ENCODE results near the gene ERVFRD-1. TPM values are rescaled to one million over a fixed set of nuclear protein-coding genes. Genes with fewer than 3 reads are reported as not detected.
"Not testable (repeated sequence)": the region's sequence is repeated elsewhere in the genome, so short reads cannot be mapped to it uniquely, and the experiment has no call there.

ERVFRD-1 gene
- total RNA-seq, 2 experiments from 2014 or later = not detected

DNA sequence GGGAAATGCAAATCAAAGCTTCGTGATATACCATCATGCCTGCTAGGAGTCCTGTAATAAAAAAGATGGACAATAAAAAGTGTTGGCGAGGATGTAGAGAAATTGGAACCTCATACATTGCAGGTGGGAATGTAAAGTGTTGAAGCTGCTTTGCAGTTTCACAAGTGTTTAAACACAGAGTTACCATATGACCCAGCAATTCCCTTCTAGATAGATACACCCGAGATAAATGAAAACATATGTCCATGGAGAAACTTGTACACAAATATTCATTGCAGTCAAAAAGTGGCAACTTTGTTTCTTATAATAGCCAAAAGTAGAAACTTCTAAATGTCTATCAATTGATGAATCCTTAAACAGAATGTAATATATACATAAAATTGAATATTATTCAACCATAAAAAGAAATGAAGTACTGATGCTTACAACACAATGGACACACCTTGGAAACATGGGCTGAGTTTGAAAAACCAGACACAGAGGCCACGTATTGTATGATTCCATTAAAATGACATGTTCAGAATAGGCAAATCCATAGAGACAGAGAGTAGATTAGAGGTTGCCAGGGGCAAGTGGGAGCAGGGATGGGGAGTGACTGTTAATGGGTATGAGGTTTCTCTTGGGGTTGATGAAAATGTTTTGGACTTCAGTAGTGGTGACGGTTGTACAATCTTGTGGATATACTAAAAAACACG lies 20.8 kb upstream of the ERVFRD-1 start:
- CTCF ChIA-PET = interaction anchor here (0.9 kb wide), 1 partner anchor 12 kb away, joined by 3 read pairs; no protein-coding TSS in a partner anchor
- POLR2A ChIA-PET = no interaction called here

DNA sequence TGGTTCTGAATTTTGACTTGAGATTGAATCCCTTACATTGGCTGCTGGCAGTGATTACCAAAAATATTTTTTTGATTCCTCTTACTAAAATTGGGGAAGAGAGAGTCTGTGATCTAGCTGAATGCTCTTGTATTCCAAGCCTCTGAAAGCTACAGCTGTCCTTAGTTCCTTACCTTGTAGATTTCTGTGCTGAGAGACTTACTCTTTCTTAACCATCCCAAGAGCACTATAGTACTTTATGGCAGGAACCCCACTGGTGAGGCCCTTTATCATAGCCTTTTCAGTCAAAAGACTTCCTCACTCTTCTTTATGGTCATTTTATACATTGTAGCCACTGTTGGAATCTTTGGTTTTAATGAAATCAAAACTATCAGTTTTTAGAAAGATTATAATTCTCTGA lies 19.1 kb upstream of the ERVFRD-1 start:
- POLR2A ChIA-PET = no interaction called here
- CTCF ChIA-PET = interaction anchor here (1.2 kb wide), 1 partner anchor 13 kb away, joined by 4 read pairs; no protein-coding TSS in a partner anchor

DNA sequence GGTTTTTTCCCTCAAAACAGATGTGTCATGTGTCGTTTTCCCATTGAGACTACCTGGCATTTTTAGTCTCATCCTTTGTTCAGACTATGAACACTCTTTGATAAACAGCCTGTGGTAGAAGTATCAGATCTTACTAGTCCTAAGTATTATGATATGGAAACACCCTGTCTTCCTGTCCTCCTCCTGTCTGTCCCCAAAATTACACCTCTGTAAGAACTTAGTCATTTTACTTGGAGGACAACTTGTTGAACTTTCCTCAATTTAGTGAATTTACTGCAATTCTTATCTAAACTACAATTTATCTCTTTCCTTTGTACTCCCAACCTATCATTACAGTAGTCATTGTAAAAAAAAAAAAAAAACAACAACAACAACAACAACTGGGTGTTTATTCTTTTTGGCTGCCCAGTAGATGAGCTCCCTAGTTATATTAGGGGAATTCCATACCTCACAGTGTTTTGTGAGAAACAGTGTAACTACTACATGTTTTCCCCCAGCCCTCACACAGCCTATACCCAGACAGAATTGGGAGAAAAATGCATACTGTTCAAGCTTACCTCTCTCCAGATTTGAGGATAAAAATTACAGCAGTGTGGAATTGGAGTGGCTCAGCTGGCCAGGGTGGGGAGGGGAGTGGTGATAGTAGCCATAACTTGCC lies 18.5 kb upstream of the ERVFRD-1 start:
- CTCF ChIA-PET = no interaction called here
- POLR2A ChIA-PET = no interaction called here

DNA sequence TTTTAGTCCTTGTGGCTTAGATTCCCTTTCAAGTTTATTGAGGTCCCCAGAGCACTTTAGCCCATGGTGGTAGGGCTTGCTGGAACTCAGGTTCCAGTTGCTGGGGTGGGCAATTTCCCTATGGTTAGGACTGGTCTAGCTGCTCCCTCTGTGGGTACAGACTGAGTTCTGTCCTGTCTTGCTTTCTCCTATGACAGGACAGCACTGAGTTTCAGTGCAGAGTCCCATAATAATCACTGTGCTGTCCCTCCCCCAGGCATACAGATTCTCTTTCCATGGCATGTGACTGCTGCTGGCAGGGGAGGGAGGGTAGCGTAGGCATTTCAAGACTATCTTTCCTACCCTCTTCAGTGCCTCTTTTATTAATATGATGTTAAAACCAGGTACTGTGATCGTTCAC lies 17.1 kb upstream of the ERVFRD-1 start:
- CTCF ChIA-PET = no interaction called here
- POLR2A ChIA-PET = no interaction called here

DNA sequence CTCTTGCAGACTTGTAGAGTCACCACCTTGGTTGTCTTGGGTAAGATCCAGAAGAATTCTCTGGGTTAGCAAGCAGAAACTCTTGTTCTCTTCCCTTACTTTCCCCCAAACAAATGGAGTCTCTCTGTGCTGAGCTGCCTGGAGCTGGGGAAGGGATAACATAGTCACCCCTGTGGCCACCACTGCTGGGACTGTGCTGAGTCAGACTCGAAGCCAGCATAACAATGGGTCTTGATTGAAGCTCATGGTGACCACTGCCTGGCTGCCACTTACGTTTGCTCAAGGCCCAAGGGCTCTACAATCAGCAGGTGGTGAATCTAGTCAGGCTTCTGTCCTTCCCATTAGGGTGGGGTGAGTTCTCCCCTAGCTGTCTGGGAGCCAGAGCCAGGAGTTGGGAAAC lies 15.4 kb upstream of the ERVFRD-1 start:
- POLR2A ChIA-PET = no interaction called here
- CTCF ChIA-PET = no interaction called here

DNA sequence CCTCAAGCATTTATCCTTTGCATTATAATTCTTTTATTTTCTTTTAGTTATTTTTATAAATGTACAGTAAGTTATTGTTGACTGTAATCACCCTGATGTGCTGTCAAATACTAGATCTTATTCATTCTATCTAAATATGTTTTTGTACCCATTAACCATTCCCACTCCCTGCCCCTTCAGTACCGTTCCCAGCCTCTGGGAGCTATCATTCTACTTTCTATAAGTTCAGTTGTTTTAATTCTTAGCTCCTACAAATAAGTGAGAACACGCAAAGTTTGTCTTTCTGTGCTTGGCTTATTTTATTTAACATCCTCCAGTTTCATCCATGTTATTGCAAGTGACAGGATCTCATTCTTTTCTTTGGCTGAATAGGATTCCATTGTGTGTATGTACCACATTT lies 12.5 kb upstream of the ERVFRD-1 start:
- ChIA-PET POLR2A (interaction anchor here (0.5 kb wide), 1 partner anchor 24 kb away, joined by 4 read pairs; no protein-coding TSS in a partner anchor), CTCF (interaction anchor here (0.6 kb wide), 1 partner anchor 72 kb away, joined by 3 read pairs; no protein-coding TSS in a partner anchor)

DNA sequence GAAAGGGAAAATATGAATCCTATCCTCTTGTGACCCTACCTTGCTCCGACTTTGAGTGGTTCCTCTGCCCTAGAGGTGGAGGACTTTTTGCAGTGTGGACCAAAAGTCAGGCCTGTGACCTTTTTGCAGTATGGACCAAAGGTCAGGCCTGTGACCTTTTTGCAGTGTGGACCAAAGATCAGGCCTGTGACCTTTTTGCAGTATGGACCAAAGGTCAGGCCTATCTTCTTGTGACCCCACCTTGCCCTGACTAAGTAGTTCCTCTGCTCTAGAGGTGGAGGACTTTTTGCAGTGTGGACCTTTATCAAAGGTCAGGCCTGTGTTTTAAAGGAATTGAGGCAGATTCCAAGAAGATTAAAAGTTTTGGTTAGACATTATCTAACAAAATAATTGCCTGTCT lies 10.9 kb upstream of the ERVFRD-1 start:
- ChIA-PET CTCF (no interaction called here), POLR2A (no interaction called here)

DNA sequence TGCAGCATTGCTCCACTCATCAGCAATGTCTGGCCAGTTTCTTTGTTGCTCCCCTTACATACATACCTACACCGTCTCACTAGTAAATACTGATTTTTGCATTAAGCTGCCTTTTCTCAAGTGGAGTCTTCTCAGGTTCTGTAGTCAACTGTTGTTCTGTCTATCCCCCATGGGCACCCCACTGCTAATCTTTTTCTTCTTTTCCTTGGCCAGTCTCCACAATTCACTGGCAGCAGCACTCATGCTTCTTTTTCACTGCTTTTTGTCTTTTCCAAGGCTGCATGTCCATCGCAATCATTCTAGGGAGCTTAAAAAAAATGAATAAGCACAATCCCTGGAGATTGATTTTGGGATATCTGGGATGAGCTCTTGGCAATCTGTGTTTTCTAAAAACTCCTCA lies 10.3 kb upstream of the ERVFRD-1 start:
- ChIA-PET CTCF (no interaction called here), POLR2A (no interaction called here)

DNA sequence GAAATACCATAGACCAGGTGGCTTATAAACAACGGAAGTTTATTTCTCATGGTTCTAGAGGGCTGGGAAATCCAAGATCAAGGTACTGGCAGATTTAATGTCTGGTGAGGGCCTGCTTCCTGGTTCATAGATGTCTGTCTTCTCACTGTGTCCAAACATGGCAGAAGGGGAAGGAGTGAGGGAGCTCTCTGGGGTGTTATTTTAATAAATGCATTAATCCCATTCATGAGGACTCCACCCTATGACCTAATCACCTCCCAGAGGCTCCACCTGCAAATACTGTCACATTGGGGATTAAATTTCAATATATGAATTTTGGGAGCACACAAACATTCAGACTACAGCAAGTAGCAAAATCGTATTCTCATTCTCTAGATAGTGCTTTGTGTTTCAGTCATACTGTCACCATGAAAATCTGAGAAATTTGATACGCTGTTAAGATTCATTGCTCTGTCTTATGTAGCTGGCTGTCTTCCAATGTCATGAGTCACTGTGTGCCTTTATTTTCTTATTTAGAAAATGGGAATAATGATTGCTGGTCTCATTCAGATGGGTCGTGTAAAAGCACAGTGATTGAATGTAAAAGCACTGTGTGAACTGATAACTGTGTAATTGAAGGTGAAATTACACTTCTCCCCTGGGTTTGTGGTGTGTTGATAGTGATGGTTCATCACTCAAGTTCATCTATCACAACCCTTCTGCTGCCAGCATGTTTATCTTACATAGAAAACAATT lies 8.9 kb upstream of the ERVFRD-1 start:
- ChIA-PET CTCF (interaction anchor here (0.9 kb wide), 1 partner anchor 376 kb away, joined by 3 read pairs; no protein-coding TSS in a partner anchor), POLR2A (no interaction called here)

DNA sequence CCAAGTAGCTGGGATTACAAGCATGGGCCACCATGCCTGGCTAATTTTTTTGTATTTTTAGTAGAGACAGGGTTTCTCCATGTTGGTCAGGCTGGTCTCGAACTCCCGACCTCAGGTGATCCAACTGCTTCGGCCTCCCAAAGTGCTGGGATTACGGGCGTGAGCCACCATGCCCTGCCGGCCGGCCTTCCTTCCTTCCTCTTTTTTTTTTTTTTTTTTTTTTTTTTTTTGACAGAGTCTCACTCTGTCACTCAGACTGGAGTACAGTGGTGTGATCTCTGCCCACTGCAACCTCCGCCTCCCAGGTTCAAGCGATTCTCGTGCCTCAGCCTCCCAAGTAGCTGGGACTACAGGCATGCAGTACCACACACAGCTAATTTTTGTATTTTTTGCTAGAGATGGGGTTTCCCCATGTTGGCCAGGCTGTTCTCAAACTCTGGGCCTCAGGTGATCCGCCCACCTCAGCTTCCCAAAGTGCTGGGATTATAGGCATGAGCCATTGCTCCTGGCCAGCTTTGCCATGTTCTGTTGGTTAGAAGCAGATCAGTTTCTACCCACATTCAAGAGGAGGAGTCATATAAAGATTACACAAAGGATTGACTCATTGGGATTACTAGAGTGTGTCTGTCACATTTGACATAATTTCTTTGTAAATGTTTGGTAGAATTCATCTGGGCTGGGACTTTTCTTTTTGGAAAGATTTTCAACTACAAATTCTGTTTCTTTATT lies 4.4 kb upstream of the ERVFRD-1 start:
- CTCF ChIA-PET = interaction anchor here (0.6 to 1.4 kb wide), 2 partner anchors 19 to 380 kb away, joined by 3 read pairs; no protein-coding TSS in a partner anchor
- POLR2A ChIA-PET = not testable (repeated sequence)

DNA sequence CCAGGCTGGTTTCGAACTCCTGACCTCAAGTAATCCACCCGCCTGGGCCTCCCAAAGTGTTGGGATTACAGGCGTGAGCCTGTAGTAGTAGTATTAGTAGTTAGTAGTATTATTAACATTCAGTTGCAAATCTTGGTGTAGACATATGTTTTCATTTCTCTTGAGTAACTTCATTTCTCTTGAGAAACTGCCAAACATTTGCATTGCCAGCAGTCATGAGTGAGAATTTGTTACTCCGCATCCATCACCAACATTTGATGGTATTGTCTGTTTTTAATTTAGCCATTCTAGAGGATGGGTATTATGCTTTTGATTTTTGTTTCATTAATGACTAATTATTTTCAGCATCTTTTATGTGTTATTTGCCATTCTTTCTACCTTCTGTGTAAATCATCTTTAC lies 1.5 kb upstream of the ERVFRD-1 start:
- CTCF ChIA-PET = no interaction called here
- POLR2A ChIA-PET = no interaction called here

DNA sequence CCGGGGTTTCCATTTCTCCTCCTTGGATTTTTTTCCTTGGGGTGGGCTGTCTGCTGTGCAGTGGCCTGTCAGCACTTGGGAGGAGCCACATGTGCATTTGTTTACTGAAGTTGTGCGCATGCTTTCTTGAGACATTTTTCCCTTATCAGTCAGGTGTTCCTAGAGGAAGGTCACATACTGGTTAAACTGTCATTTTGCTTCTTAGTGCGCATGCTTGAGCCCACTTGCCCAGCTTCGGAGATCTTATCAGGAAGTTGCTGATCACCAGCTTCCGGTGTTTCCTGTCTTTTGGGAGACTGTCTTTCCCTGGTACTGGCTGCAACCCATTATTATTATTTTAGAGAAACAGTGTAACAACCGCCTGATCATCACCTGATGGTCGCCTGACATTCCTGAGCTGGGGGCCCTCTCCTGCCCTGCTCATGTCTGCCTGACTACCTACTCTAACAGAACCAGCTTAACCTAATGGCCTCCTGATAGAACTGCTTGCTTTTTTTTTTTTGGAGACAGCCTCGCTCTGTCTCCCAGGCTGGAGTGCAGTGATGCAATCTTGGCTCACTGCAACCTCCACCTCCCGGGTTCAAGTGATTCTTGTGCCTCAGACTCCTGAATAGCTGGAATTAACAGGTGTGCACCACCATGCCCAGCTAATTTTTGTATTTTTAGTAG lies 378 bp upstream of the ERVFRD-1 start:
- CTCF ChIA-PET = interaction anchor here (0.6 kb wide), 1 partner anchor 31 kb away, joined by 3 read pairs; no protein-coding TSS in a partner anchor

DNA sequence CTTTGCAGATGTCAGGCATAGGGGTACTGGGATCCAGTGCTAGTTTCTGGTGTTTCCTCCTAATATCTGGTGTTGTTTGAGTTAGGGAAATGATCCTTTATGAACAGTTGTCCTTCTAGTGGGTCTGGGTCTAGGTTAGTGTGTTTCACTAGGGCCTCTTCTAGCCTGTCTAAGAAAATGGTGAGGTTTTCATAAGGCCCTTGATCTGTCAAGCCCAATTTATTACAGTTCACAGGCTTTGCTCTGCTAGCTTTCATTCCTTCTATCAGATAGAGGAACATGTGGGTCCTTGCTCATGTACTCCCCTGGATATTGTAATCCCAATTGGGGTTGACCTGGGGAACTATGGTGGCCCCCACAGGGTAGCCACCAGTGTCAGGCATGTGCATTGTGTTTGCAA lies 2.8 kb downstream of the ERVFRD-1 start:
- ChIA-PET CTCF (no interaction called here), POLR2A (no interaction called here)

More for the DNA sequence above, 378 bp upstream of the ERVFRD-1 start:
- POLR2A ChIA-PET = no interaction called here

DNA sequence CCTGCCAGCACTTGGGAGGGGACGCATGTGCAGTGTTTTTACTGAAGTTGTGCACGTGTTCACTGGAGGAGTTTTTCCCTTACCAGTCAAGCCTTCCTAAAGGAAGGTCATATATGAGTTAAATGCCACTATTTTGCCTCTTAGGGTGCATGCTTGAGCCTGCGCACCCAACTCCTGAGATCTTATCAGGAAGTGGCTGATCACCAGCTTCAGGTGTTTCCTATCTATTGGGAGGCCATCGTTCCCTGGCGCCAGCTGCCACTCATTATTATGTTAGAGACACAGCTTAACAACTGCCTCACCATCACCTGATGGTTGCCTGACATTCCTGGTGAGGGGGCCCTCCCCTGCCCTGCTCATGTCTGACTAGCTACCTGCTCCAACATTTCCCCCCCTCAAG lies 8.5 kb downstream of the ERVFRD-1 start:
- ChIA-PET CTCF (no interaction called here), POLR2A (no interaction called here)

DNA sequence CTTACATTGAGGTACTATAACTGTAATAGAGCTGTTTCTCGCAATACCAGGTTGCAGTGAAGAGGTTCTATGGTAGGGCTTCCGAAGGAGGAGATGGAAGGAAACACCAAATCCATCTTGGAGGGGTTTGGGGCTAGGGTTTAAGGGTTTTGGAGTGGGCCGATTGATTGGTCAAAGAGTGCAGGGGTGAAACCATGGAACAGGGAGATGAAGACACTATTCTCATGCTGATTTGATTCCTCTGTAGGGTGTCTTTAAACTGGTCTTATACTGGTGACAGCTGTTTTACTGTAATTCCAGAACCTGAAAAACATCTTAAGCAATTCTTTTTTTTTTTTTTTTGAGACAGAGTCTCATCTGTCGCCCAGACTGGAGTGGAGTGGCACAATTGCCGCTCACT lies 10.1 kb downstream of the ERVFRD-1 start:
- ChIA-PET CTCF (no interaction called here), POLR2A (interaction anchor here (0.6 kb wide), 1 partner anchor 32 kb away, joined by 3 read pairs; no protein-coding TSS in a partner anchor)

DNA sequence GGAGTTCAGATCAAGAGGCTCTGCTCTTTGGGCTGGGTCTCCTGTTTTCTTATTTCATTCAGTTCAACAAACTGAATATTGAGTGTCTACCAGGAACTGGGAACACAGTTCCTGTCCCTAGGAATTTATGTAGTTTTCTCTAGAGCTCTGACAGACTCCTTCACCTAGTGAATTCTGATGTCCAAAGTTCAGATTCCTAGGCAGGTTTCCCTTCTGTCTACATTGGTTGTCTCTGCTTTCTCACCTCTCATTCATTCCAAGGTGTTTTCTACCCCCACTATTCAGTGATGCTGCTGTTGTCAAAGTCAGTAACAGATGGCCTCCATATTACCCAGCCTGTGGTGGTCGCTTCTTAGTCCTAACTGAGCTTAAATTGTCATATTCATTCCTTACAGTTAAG lies 13.5 kb downstream of the ERVFRD-1 start:
- POLR2A ChIA-PET = no interaction called here
- CTCF ChIA-PET = interaction anchor here (0.7 kb wide), 1 partner anchor 480 kb away, joined by 4 read pairs; no protein-coding TSS in a partner anchor

DNA sequence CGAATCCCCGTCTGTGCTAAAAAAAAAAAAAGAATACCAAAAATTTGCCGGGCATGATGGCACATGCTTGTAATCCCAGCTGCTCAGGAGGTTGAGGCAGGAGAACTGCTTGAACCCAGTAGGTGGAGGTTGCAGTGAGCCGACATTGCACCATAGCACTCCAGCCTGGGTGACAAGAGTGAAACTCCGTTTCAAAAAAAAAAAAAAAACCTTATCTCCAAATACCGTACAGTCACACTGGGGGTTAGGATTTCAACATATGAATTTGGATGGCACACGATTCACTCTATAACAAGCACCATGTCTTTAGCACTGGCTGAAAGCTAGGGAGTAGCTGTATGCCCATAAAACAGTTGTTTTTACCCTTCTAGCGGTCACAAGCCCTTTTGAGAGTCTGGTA lies 14.0 kb downstream of the ERVFRD-1 start:
- ChIA-PET POLR2A (no interaction called here), CTCF (interaction anchor here (0.7 kb wide), 1 partner anchor 19 kb away, joined by 3 read pairs; no protein-coding TSS in a partner anchor)

DNA sequence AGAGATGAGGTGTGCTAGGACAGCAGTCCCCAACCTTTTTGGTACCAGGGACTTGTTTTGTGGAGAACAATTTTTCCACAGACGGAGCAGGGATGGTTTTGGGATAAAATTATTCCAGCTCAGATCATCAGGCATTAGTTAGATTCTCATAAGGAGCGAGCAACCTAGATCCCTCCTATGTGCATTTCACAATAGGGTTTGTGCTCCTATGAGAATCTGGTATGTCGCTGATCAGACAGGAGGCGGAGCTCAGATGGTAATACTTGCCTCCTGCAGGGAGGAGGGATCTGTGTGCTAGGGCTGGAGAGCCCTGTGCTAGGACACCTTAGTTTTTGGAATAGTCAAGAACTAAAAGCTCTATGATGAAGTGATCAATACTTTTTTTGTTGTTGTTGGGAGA lies 15.4 kb downstream of the ERVFRD-1 start:
- ChIA-PET POLR2A (interaction anchor here (0.6 kb wide), 1 partner anchor 398 kb away, joined by 3 read pairs; no protein-coding TSS in a partner anchor), CTCF (interaction anchor here (0.6 to 1.1 kb wide), 2 partner anchors 142 to 316 kb away, joined by 3 read pairs; no protein-coding TSS in a partner anchor)

DNA sequence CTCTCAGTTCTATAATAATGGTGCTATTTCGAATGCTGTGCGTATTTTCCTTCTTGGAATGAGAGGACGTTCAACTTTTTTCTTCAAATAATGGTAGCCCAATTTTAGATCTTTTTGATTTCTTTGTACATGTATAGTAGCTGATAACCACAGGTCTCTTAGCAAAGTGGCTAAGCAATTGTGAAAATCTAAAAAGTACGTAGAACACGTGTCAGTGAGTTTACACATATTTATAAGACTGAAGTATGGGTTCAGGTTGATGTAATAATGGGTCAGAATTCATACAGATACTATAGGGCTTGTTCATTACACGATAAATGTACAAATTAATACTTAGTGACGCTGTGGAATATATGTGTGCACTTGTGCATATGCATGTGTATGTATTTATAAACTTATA lies 16.6 kb downstream of the ERVFRD-1 start:
- ChIA-PET POLR2A (no interaction called here), CTCF (interaction anchor here (1.1 kb wide), 1 partner anchor 141 kb away, joined by 3 read pairs; no protein-coding TSS in a partner anchor)

Measured in activated CD8-positive, alpha-beta memory T cell treated with anti-CD3 and anti-CD28 coated beads for 36 hours (primary cell).